Esophagus muscularis mucosa (tissue), 4 donors: ENCODE results near the gene RXRA.

Source experiments
- CTCF ChIP-seq, 3 experiments: fragments of 200-600 bp in 2 of 3; fragments of 450-650 bp in 1 of 3; sonication (generic) in 2 of 3; IDR thresholded peaks; one replicate each; pipeline ENCODE4 v1.5.1; 2017 to 2019; ENCODE audit warnings: antibody characterized with exemption in 3 of 3, mild to moderate bottlenecking in 2 of 3, moderate library complexity in 1 of 3
- EP300 ChIP-seq: sonication (generic); formaldehyde crosslinking; IDR thresholded peaks from one replicate; pipeline ENCODE4 v1.6.1; 2017; ENCODE audit warnings: antibody characterized with exemption
- POLR2A ChIP-seq: fragments of 450-650 bp; IDR thresholded peaks from one replicate; pipeline ENCODE4 v1.6.1; 2017; ENCODE audit warnings: antibody characterized with exemption, moderate library complexity, mild to moderate bottlenecking, low read depth
- POLR2AphosphoS5 ChIP-seq, 2 donors: sonication (generic); formaldehyde crosslinking; IDR thresholded peaks; one replicate each; pipeline ENCODE4 v1.6.1; 2017; ENCODE audit warnings: antibody characterized with exemption in 2 of 2

GRCh38 chr9:134369416-134370212 is 43.4 kb downstream of the RXRA start:
- TF ChIP-seq CTCF (IDR thresholded peaks at IDR 0.05) (no peak), POLR2A (no peak), POLR2AphosphoS5 (IDR thresholded peaks at IDR 0.05) (no peak), EP300 (no peak)
